Ovary (tissue), 9 donors: Measurements from ENCODE around the gene TSPAN16. TPM values are rescaled to one million over a fixed set of nuclear protein-coding genes. Genes with fewer than 3 reads are reported as not detected.

Source experiments
- DNase-seq, 5 donors: peaks; one replicate each; pipeline ENCODE4 v3.0.0-alpha.2; 2019 to 2020
- H3K27ac ChIP-seq, 2 donors: fragments of 200-600 bp; one replicate each; pipeline versions ENCODE4 v1.5.1 to v1.8.0; 2019 to 2022
- H3K27me3 ChIP-seq: fragments of 200-600 bp; one replicate; pipeline ENCODE4 v1.8.0; 2022
- H3K36me3 ChIP-seq: fragments of 200-600 bp; sonication (generic); one replicate; pipeline ENCODE4 v1.5.1; 2019
- H3K4me1 ChIP-seq: one replicate; pipeline ENCODE4 v1.8.1; 2013; ENCODE audit warnings: mild to moderate bottlenecking, moderate library complexity; ENCODE audit not compliant: insufficient read depth
- H3K4me3 ChIP-seq: fragments of 200-600 bp; sonication (generic); one replicate; pipeline ENCODE4 v1.5.1; 2017
- H3K9me3 ChIP-seq, 2 donors: fragments of 200-600 bp in 1 of 2; sonication (generic) in 1 of 2; one replicate each; pipeline versions ENCODE4 v1.5.1 to v1.8.1; 2013 to 2019; ENCODE audit warnings: mild to moderate bottlenecking in 1 of 2, moderate library complexity in 1 of 2
- EP300 ChIP-seq: sonication (generic); formaldehyde crosslinking; IDR thresholded peaks from one replicate; pipeline ENCODE4 v1.6.1; 2017; ENCODE audit warnings: antibody characterized with exemption
- POLR2A ChIP-seq: fragments of 450-650 bp; IDR thresholded peaks from one replicate; pipeline ENCODE4 v1.6.1; 2017; ENCODE audit warnings: antibody characterized with exemption, mild to moderate bottlenecking, moderate library complexity
- WGBS, 3 donors: extraction: QIAGEN DNeasy Blood & Tissue Kit in 1 of 3; methylation state at CpG; one replicate each; pipeline versions ENCODE4 v1.1.5 to v1.1.7; 2013 to 2017; 5-methylcytosine and 5-hydroxymethylcytosine counted together
- intact Hi-C, 4 donors: fragments of 100-400 bp; cut with DNase I; formaldehyde crosslinking; loops; one replicate each; pipeline versions ENCODE4 v1.11.0 to v1.15.1; 2022 to 2023
- polyA plus RNA-seq, 2 donors: library from polyadenylated mRNA; stranded (reverse); fragments of 200-250 nt in 1 of 2; fragments of 350-450 nt in 1 of 2; fragmentation: Illumina TruSeq in 1 of 2; extraction: RNeasy Lipid Tissue Mini Kit (QIAGEN cat#74804) in 1 of 2; gene quantifications; one replicate each; pipeline ENCODE4 v1.2.3, GENCODE V29; 2013 to 2014
- total RNA-seq, 7 donors: library from RNA; depleted of rRNA in 2 of 7; stranded (reverse); fragments of >200 nt in 2 of 7; fragmentation: NEBNext Ultra II Directional in 3 of 7; extraction: Animal tissue kit (Norgen Biotek cat#: 25700) in 3 of 7; gene quantifications; one replicate each; pipeline versions ENCODE4 v1.1.0 to v1.2.4, GENCODE V29; 2016 to 2023
- TF ChIP-seq, protein P1 (sequence below), 3 donors: fragments of 450-650 bp in 2 of 3; fragments of 200-600 bp in 1 of 3; IDR thresholded peaks; one replicate each; pipeline versions ENCODE4 v1.5.1 to v1.8.0; 2016 to 2022; ENCODE audit warnings: antibody characterized with exemption in 3 of 3, mild to moderate bottlenecking in 1 of 3
- donor health status: DM: no; HTN: no; CAD: no; lungs with moderate emphysema.
- donor health status: DM: no; HTN: no; CAD: no.
- donor health status: Bipolar disorder and iron deficiency.
- donor health status: DM: yes; HTN: yes; CAD: no.
- donor health status: DM: no; HTN: no; CAD: no.
- donor health status: DM: yes; HTN: yes; CAD: no.

The TSPAN16 gene
- total and polyA plus RNA-seq, 9 donors, result not detected

DNA sequence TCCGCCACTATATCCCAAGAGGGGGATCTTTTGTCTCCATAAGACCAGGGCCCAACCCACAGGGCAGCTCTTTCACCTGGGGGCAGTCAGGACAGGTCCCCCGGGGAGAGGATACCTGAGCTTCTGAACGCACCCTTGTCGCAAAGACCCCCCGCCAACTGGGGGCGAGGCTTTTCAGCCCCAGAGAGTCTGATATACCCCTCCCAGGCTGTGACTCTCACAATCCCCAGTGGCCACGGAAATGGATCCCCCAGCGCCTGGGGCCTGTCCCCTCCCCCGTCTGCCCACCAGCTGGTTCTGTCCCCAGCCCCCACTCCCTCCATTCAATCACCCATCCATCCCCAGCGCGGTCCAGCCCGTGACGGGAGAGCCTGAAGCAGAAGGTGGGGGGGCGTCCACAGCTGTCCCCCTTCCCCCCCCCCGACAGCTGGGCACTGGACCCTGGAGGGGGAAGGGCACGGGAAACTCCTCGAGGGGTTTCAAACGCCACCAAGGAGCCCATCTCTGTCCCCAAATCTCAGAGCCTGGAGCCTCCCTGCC, 34.5 kb upstream of the TSPAN16 start:
- 19 to 23% (median 21%) methylated on average over 16 to 18 of the region's 18 CpGs for WGBS, 3 donors
- intact Hi-C loops, result no loop called here
- Histone ChIP-seq H3K4me1 (no peaks in the 10 kb centered on the region), H3K36me3 (no peaks in the 10 kb centered on the region), H3K9me3 (no peaks in the 10 kb centered on the region), H3K4me3 (peak overlapping the region; percentile 91), H3K27me3 (no peaks in the 10 kb centered on the region), H3K27ac (peak overlapping the region; percentile 41 to 68)
- TF ChIP-seq EP300 (no peak), POLR2A (no peak)
- TF ChIP-seq, protein P1, sequence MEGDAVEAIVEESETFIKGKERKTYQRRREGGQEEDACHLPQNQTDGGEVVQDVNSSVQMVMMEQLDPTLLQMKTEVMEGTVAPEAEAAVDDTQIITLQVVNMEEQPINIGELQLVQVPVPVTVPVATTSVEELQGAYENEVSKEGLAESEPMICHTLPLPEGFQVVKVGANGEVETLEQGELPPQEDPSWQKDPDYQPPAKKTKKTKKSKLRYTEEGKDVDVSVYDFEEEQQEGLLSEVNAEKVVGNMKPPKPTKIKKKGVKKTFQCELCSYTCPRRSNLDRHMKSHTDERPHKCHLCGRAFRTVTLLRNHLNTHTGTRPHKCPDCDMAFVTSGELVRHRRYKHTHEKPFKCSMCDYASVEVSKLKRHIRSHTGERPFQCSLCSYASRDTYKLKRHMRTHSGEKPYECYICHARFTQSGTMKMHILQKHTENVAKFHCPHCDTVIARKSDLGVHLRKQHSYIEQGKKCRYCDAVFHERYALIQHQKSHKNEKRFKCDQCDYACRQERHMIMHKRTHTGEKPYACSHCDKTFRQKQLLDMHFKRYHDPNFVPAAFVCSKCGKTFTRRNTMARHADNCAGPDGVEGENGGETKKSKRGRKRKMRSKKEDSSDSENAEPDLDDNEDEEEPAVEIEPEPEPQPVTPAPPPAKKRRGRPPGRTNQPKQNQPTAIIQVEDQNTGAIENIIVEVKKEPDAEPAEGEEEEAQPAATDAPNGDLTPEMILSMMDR (IDR thresholded peaks at IDR 0.05), result no peak
- peak in 4 of 5 donors; percentile 52 to 64 (median 56) for DNase-seq

DNA sequence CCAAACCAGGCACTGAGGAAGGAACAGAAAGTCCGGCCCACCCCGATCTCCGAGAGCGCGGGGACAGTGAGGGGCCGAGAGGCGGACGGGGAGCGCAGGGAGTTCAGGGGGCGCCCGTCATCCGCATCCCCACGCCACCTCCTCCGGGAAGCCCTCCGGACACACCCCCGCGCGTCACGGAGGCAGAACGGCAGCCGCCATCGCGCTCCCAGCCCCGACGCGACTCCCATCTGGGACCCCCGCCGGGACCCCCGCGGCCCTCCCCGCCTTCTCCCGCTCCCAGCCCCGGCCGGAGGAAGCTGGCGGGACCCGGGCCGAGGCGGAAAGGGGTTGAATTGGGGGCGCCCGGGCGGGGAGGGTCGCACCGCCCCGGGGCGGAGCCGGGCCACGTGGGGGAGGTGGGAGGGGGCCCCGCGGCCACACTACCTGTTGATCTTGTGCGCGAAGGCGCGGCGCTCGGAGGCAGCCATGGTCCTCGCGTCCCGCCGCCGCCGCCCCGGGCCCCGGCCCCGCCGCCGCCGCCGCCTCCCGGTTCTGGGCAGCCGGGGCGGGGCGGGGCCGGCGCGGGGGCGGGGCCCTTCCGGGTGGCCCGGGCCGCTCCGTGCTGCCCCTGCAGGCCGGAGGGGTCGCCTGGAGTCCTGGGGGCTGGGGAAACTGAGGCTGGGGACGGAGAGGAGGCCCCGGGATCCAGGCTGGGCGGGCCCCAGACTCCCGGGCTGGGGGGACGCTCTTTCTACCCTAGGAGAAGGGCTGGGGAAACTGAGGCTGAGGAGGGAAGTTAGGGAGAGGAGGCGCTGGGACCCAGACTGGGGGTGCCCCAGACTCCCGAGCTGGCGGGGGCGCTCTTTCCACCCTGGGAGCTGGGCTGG, 33.8 kb upstream of the TSPAN16 start, which contains the start of gene DOCK6:
TSS of gene DOCK6 (minus strand) at position 554 of the 869 bp plus-strand sequence. CDS start at position 470, 84 bp downstream.
- WGBS, 3 donors, result 1 to 3% (median 1%) methylated on average over 35 to 91 of the region's 91 CpGs
- Histone ChIP-seq H3K27ac (peak within 1 kb of the TSS; percentile 41 to 68), H3K4me1 (no peaks in the 10 kb centered on the region), H3K9me3 (no peaks in the 10 kb centered on the region), H3K4me3 (peak within 1 kb of the TSS; percentile 91), H3K27me3 (no peaks in the 10 kb centered on the region), H3K36me3 (no peaks in the 10 kb centered on the region)
- no peak for TF ChIP-seq POLR2A
- TF ChIP-seq EP300, result no peak
- TF ChIP-seq, protein P1 (IDR thresholded peaks at IDR 0.05), result no peak
- intact Hi-C loops, result no loop called here
- DNase-seq, result peak; percentile 54 to 71 (median 59)

- no peak for DNase-seq
- H3K27ac ChIP-seq, result no peak overlapping the region
- H3K27me3 ChIP-seq, result no peaks in the 10 kb centered on the region
- intact Hi-C loops, result no loop called here
- no peaks in the 10 kb centered on the region for H3K4me1 ChIP-seq
- 95 to 98% (median 96%) methylated on average over 6 of the region's 6 CpGs for WGBS, 3 donors
- no peaks in the 10 kb centered on the region for H3K36me3 ChIP-seq
- no peaks in the 10 kb centered on the region for H3K9me3 ChIP-seq
- TF ChIP-seq POLR2A, result no peak
- TF ChIP-seq EP300, result no peak
- TF ChIP-seq, protein P1 (IDR thresholded peaks at IDR 0.05), result no peak
- H3K4me3 ChIP-seq, result no peak overlapping the region
Measured at GRCh38 chr19:11263726-11264125, 32.2 kb upstream of the TSPAN16 start.

DNA sequence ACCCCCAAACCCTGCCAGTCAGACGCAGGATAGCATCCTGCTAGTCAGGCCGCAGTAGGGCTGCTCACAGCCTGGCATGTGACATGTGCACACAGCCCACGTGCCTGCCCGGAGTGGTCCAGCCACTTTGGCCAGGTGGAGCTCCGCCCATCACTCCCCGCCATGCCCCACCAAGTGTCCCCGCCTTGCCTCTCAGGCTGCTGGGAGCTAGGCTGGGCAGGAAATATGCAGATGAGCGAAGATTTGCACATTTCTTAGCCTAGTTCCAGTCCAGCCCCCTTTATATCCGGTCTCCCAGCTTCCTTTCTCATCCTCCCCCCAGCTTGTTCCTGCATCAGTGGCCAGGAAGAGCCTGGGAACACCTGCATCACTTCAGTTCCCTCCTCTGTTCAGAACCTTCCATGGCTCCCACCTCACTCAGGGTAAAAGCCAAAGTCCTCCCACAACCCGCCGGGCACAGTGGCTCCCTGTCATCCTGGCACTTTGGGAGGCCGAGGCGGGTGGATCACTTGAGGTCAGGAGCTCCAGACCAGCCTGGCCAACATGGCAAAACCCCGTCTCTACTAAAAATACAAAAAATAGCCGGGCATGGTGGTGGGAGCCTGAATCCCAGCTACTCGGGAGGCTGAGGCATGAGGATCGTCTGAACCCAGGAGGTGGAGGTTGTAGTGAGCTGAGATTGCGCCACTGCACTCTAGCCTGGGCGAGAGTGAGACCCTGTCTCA, 31.3 kb upstream of the TSPAN16 start:
- H3K27me3 ChIP-seq, result no peaks in the 10 kb centered on the region
- no peak overlapping the region for H3K4me3 ChIP-seq
- no peak overlapping the region for H3K27ac ChIP-seq
- no peaks in the 10 kb centered on the region for H3K4me1 ChIP-seq
- TF ChIP-seq EP300, result no peak
- TF ChIP-seq POLR2A, result no peak
- TF ChIP-seq, protein P1 (IDR thresholded peaks at IDR 0.05), result no peak
- WGBS, 3 donors, result 77 to 82% (median 79%) methylated on average over 19 of the region's 19 CpGs
- no peak for DNase-seq
- H3K36me3 ChIP-seq, result no peaks in the 10 kb centered on the region
- H3K9me3 ChIP-seq, result no peaks in the 10 kb centered on the region
- intact Hi-C loops, result no loop called here
